Osteoblast (primary cell): Measurements from ENCODE around the gene TDG. TPM values are rescaled to one million over a fixed set of nuclear protein-coding genes. Genes with fewer than 3 reads are reported as not detected.
"Not testable (repeated sequence)": the region's sequence is repeated elsewhere in the genome, so short reads cannot be mapped to it uniquely, and the experiment has no call there.

Experiments
- DNase-seq: peaks from one replicate; pipeline ENCODE4 v3.0.0; 2011; ENCODE audit warnings: low spot score, mixed read lengths; ENCODE audit not compliant: insufficient read length; ENCODE audit errors: missing footprints
- H2AFZ ChIP-seq: 2 replicates; pipeline ENCODE4 v1.6.0; 2011; ENCODE audit warnings: mild to moderate bottlenecking, low read length
- H3K27ac ChIP-seq: 2 replicates; pipeline ENCODE4 v1.5.1; 2011; ENCODE audit warnings: mild to moderate bottlenecking, low read depth, low read length, moderate library complexity
- H3K27me3 ChIP-seq: 2 replicates; pipeline ENCODE4 v1.6.0; 2012; ENCODE audit warnings: mild to moderate bottlenecking, control low read depth, inconsistent platforms, low read length, moderate library complexity; ENCODE audit not compliant: insufficient read depth
- H3K36me3 ChIP-seq: 2 replicates; pipeline ENCODE4 v1.5.1; 2011; ENCODE audit warnings: mild to moderate bottlenecking, low read length, control low read depth, moderate library complexity; ENCODE audit not compliant: insufficient read depth
- H3K4me1 ChIP-seq: 2 replicates; pipeline ENCODE4 v1.5.1; 2011; ENCODE audit warnings: mild to moderate bottlenecking, low read length, control low read depth, moderate library complexity; ENCODE audit not compliant: insufficient read depth
- H3K4me2 ChIP-seq: 2 replicates; pipeline ENCODE4 v1.6.0; 2011; ENCODE audit warnings: mild to moderate bottlenecking, low read length; ENCODE audit not compliant: insufficient read depth
- H3K4me3 ChIP-seq: fragments of 200-600 bp; sonication (generic); 3 replicates; pipeline ENCODE4 v1.5.1; 2012; ENCODE audit warnings: mild to moderate bottlenecking, low read length, inconsistent platforms; ENCODE audit not compliant: insufficient read depth
- H3K79me2 ChIP-seq: 2 replicates; pipeline ENCODE4 v1.6.0; 2012; ENCODE audit warnings: mild to moderate bottlenecking, low read length, control low read depth, inconsistent platforms; ENCODE audit not compliant: insufficient read depth
- H3K9me3 ChIP-seq: 2 replicates; pipeline ENCODE4 v1.5.1; 2011; ENCODE audit warnings: low read depth, low read length, control low read depth
- H4K20me1 ChIP-seq: 2 replicates; pipeline ENCODE4 v1.6.0; 2012; ENCODE audit warnings: mild to moderate bottlenecking, low read length, control low read depth; ENCODE audit not compliant: insufficient read depth
- total RNA-seq: library from RNA; depleted of rRNA; stranded (reverse); fragments of >200 nt; gene quantifications from 2 replicates; pipeline ENCODE4 v1.2.3, GENCODE V29; 2012
- TF ChIP-seq, protein P1 (sequence below): IDR thresholded peaks from 2 replicates; pipeline ENCODE4 v1.5.1; 2011; ENCODE audit warnings: mild to moderate bottlenecking, low read depth, low read length, moderate library complexity; ENCODE audit errors: extremely low read depth

Gene TDG
- total RNA-seq, 1 donor: 23.2 TPM

DNA sequence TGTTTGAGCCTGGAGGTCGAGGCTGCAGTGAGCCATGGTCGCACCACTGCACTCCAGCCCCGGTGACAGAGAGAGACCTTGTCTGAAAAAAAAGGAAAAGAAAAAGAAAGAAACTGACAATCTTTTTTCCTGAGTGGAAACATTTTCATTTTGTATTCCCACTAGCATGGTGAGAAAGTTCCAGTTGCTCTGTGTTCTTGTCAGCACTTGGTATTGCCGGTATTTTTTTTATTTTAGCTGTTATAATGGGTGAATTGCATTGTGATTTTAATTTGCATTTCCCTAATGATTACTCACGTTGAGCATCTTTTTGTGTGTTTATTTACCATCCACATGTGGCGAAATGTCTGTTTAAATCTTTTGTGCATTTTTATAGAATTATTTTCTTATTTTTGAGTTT lies 58.7 kb downstream of the TDG start:
- H4K20me1 ChIP-seq: no peaks in the 10 kb centered on the region
- TF ChIP-seq, protein P1, sequence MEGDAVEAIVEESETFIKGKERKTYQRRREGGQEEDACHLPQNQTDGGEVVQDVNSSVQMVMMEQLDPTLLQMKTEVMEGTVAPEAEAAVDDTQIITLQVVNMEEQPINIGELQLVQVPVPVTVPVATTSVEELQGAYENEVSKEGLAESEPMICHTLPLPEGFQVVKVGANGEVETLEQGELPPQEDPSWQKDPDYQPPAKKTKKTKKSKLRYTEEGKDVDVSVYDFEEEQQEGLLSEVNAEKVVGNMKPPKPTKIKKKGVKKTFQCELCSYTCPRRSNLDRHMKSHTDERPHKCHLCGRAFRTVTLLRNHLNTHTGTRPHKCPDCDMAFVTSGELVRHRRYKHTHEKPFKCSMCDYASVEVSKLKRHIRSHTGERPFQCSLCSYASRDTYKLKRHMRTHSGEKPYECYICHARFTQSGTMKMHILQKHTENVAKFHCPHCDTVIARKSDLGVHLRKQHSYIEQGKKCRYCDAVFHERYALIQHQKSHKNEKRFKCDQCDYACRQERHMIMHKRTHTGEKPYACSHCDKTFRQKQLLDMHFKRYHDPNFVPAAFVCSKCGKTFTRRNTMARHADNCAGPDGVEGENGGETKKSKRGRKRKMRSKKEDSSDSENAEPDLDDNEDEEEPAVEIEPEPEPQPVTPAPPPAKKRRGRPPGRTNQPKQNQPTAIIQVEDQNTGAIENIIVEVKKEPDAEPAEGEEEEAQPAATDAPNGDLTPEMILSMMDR: no peak
- H2AFZ ChIP-seq: no peak overlapping the region
- H3K36me3 ChIP-seq: no peaks in the 10 kb centered on the region
- no peaks in the 10 kb centered on the region for H3K4me1 ChIP-seq
- H3K9me3 ChIP-seq: no peaks in the 10 kb centered on the region
- H3K4me3 ChIP-seq: no peak overlapping the region
- H3K79me2 ChIP-seq: no peaks in the 10 kb centered on the region
- no peaks in the 10 kb centered on the region for H3K27me3 ChIP-seq
- DNase-seq: no peak
- no peak overlapping the region for H3K4me2 ChIP-seq
- H3K27ac ChIP-seq: no peak overlapping the region

DNA sequence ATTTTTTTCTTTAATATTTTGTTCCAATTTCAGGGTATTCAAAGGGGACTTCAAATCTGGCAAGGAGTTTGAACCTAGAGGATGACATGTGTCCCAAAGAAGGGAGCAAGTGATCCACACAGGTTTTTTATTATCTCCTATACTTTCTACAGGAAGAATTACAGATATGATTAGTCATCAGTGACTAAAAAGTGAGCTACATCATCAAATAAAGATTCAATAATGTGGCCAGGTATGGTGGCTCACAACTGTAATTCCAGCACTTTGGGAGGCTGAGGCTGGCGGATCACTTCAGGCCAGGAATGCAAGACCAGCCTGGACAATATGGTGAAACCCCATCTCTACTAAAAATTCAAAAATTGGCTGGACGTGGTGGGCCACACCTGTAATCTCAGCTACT lies 60.1 kb downstream of the TDG start:
- Histone ChIP-seq H3K9me3 (no peaks in the 10 kb centered on the region), H3K4me1 (no peaks in the 10 kb centered on the region), H3K4me3 (no peak overlapping the region), H3K36me3 (no peaks in the 10 kb centered on the region), H3K27me3 (no peaks in the 10 kb centered on the region), H4K20me1 (no peaks in the 10 kb centered on the region), H3K27ac (no peak overlapping the region), H3K79me2 (no peaks in the 10 kb centered on the region), H2AFZ (no peak overlapping the region), H3K4me2 (no peak overlapping the region)
- TF ChIP-seq, protein P1: no peak
- DNase-seq: no peak

DNA sequence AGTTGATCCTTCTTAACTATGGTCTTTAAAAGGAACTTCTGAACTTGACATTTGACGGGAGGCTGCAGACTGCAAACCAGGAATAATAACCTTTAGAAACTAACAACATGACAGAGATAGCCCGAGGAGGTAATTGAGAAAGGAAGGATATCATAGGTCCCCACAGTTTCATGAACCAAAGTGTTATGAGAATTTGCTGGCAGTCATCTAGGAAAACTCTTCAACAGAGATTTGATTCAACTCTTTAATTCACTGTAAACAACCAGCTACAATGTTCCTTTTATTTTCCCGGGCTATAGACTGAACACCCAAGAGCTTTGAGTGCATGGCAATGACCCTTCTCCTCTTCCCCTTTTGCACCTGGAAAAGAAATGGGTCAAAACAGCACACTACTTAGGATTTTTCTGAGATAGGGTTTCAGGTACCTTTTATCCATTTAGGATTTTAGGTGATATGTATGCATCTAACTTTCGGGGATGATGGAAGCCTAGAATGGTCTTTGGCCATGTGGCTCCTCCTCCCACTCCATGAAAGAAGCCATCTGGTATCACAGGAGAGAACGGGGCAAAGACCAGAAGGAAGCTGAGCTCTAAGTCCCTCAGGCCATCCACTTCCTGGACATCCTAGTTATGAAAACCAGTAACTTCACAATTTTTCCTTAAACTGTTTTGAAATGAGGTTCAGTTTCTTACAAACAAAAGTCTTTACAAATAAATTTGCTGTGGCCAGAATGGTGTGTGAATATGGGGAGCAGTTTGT lies 61.3 kb downstream of the TDG start:
- Histone ChIP-seq H3K36me3 (no peaks in the 10 kb centered on the region), H2AFZ (no peak overlapping the region), H3K4me2 (no peak overlapping the region), H3K27me3 (no peaks in the 10 kb centered on the region), H3K79me2 (no peaks in the 10 kb centered on the region), H3K4me1 (no peaks in the 10 kb centered on the region), H3K27ac (no peak overlapping the region), H3K4me3 (no peak overlapping the region), H4K20me1 (no peaks in the 10 kb centered on the region), H3K9me3 (no peaks in the 10 kb centered on the region)
- no peak for DNase-seq
- TF ChIP-seq, protein P1: no peak

DNA sequence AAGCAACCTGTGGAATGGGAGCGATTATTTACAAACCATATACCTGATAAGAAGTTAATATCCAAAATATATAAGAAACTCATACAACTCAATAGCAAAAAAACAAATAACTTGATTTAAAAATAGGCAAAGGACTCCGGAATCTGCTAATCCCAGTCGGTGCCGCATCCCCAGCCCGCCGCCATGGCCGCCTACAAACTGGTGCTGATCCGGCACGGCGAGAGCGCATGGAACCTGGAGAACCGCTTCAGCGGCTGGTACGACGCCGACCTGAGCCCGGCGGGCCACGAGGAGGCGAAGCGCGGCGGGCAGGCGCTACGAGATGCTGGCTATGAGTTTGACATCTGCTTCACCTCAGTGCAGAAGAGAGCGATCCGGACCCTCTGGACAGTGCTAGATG lies 64.9 kb downstream of the TDG start:
- not testable (repeated sequence) for H3K27ac ChIP-seq, H3K4me1 ChIP-seq, DNase-seq, H3K9me3 ChIP-seq, H2AFZ ChIP-seq, H3K27me3 ChIP-seq, H4K20me1 ChIP-seq, H3K79me2 ChIP-seq, H3K4me2 ChIP-seq, H3K36me3 ChIP-seq, H3K4me3 ChIP-seq

DNA sequence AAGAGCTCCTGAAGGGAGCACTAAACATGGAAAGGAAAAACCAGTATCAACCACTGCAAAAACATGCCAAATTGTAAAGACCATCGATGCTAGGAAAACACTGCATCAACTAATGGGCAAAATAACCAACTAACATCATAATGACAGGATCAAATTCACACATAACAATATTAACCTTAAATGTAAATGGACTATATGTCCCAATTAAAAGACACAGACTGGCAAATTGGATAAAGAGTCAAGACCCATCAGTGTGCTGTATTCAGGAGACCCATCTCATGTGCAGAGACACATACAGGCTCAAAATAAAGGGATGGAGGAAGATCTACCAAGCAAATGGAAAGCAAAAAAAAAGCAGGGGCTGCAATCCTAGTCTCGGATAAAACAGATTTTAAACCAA lies 70.5 kb downstream of the TDG start:
- not testable (repeated sequence) for H3K27ac ChIP-seq, H4K20me1 ChIP-seq, H3K4me1 ChIP-seq, H3K36me3 ChIP-seq, H2AFZ ChIP-seq, DNase-seq, H3K9me3 ChIP-seq, H3K27me3 ChIP-seq, H3K4me2 ChIP-seq, H3K4me3 ChIP-seq, H3K79me2 ChIP-seq

Other genes with a start within 250 kb of the TDG start
- 10.1 and 10.6 TPM in 2 replicates for gene NT5DC3, start 124.6 kb upstream of the TDG start, total RNA-seq
- 430 and 436 TPM in 2 replicates for gene HSP90B1, start 35.5 kb upstream of the TDG start, total RNA-seq
- gene GLT8D2, start 84.3 kb downstream of the TDG start, total RNA-seq: 52.5 and 62.2 TPM in 2 replicates
- gene HCFC2, start 98.7 kb downstream of the TDG start, total RNA-seq: 25.7 and 27.7 TPM in 2 replicates
- gene NFYB, start 172.3 kb downstream of the TDG start, total RNA-seq: 22.4 and 25.7 TPM in 2 replicates
- 323 and 502 TPM in 2 replicates for gene TXNRD1, start 249.9 kb downstream of the TDG start, total RNA-seq